HepG2 (cell line): ENCODE results near the gene S100A5. TPM values are rescaled to one million over a fixed set of nuclear protein-coding genes. Genes with fewer than 3 reads are reported as not detected.

Source experiments
- ATAC-seq: fragments of 200-7000 bp; cut with Tn5 transposase; 3 replicates; pipeline ENCODE4 v1.9.1; 2020; ENCODE audit warnings: mild to moderate bottlenecking, moderate library complexity
- BruUV-seq: library from RNA; stranded (reverse); fragments of 400-500 nt; replicated peaks from 2 replicates; lab custom pipeline; 2021; lab: Mats Ljungman, UMichigan
- CTCF ChIA-PET: fragments of 300-600 bp; formaldehyde crosslinking; extraction: SDS; loops from one replicate; lab custom pipeline; 2021; ENCODE audit warnings: low total read pairs, inconsistent platforms, low intra/inter-chr PET ratio; lab: Yijun Ruan, JAX
- POLR2A ChIA-PET: fragments of 350-600 bp; sonication (Branson Sonifier 250); formaldehyde crosslinking; loops from one replicate; lab custom pipeline; 2020; ENCODE audit warnings: antibody characterized with exemption, inconsistent platforms; lab: Yijun Ruan, JAX
- DNase-seq: peaks from one replicate; pipeline ENCODE4 v3.0.0-alpha.2; 2015; ENCODE audit warnings: low spot score
- FAIRE-seq: peaks from 3 replicates; lab custom pipeline; 2011; peaks lifted over from hg19 to GRCh38; lab: Jason Lieb, UNC
- H2AFZ ChIP-seq: one replicate; pipeline ENCODE4 v1.6.1; 2011; ENCODE audit warnings: low read length, inconsistent platforms
- H3K27ac ChIP-seq: fragments of 300-600 bp; 3 replicates; pipeline ENCODE4 v1.8.0; 2011; ENCODE audit warnings: mixed run types, mild to moderate bottlenecking, mixed read lengths, low read length, inconsistent platforms; ENCODE audit not compliant: insufficient read depth; ENCODE audit errors: extremely low read length
- H3K27me3 ChIP-seq, 2 experiments: fragments of 200-600 bp in 1 of 2; 2 replicates in 1 of 2; 3 replicates in 1 of 2; pipeline versions ENCODE4 v1.6.0 to v1.8.0; 2011; ENCODE audit warnings: low read length in 2 of 2, mild to moderate bottlenecking in 2 of 2, moderate library complexity in 2 of 2, inconsistent platforms in 1 of 2; ENCODE audit not compliant: insufficient read depth in 2 of 2, control insufficient read depth in 1 of 2
- H3K36me3 ChIP-seq, 2 experiments: fragments of 200-600 bp in 1 of 2; replicated peaks in 1 of 2; 2 replicates in 1 of 2; 3 replicates in 1 of 2; pipeline versions ENCODE4 v1.5.1 to v1.8.0; 2011; ENCODE audit warnings: low read length in 2 of 2, inconsistent platforms in 1 of 2; ENCODE audit not compliant: insufficient read depth in 2 of 2, control insufficient read depth in 1 of 2
- H3K4me1 ChIP-seq: 2 replicates; pipeline ENCODE4 v1.5.1; 2012; ENCODE audit warnings: low read length, inconsistent platforms; ENCODE audit not compliant: insufficient read depth
- H3K4me2 ChIP-seq: 2 replicates; pipeline ENCODE4 v1.6.0; 2011; ENCODE audit warnings: low read depth, low read length, inconsistent platforms
- H3K4me3 ChIP-seq, 3 experiments: fragments of 200-600 bp in 1 of 3; sonication (generic), shearing (Covaris generic) in 1 of 3; replicated peaks in 1 of 3; 2 replicates each; pipeline ENCODE4 v1.5.1; 2011 to 2016; ENCODE audit warnings: low read length in 3 of 3, inconsistent platforms in 2 of 3, low read depth in 2 of 3, mild to moderate bottlenecking in 2 of 3, control low read depth in 1 of 3, mixed read lengths in 1 of 3; ENCODE audit not compliant: insufficient read depth in 1 of 3
- H3K79me2 ChIP-seq: one replicate; pipeline ENCODE4 v1.6.1; 2011; ENCODE audit warnings: low read length, inconsistent platforms; ENCODE audit not compliant: insufficient read depth
- H3K9ac ChIP-seq: 2 replicates; pipeline ENCODE4 v1.6.0; 2011; ENCODE audit warnings: mild to moderate bottlenecking, low read depth, low read length, inconsistent platforms; ENCODE audit not compliant: insufficient read depth
- H3K9me3 ChIP-seq: 2 replicates; pipeline ENCODE4 v1.5.1; 2012; ENCODE audit warnings: mild to moderate bottlenecking, low read length
- H4K20me1 ChIP-seq: 2 replicates; pipeline ENCODE4 v1.6.0; 2011; ENCODE audit warnings: inconsistent platforms, mild to moderate bottlenecking, low read length, moderate library complexity; ENCODE audit not compliant: insufficient read depth
- AGO1 ChIP-seq: fragments of 200-400 bp; formaldehyde crosslinking; IDR thresholded peaks from 2 replicates; pipeline ENCODE4 v1.6.1; 2017; ENCODE audit warnings: mild to moderate bottlenecking, low read depth, low read length, moderate library complexity; ENCODE audit not compliant: poor library complexity, severe bottlenecking
- AGO2 ChIP-seq: fragments of 200-400 bp; formaldehyde crosslinking; optimal IDR thresholded peaks from 2 replicates; pipeline ENCODE3; 2017; ENCODE audit warnings: mild to moderate bottlenecking, low read depth, low read length, moderate library complexity
- FOSL2 ChIP-seq: sonication (generic); formaldehyde crosslinking; IDR thresholded peaks from 2 replicates; pipeline ENCODE4 v1.4.0; 2020; ENCODE audit warnings: missing genetic modification reagents
- FOXJ3 ChIP-seq: sonication (generic); formaldehyde crosslinking; IDR thresholded peaks from 2 replicates; pipeline ENCODE4 v1.4.0; 2020; ENCODE audit warnings: missing genetic modification reagents, mild to moderate bottlenecking, borderline replicate concordance
- HIVEP1 ChIP-seq: sonication (generic); formaldehyde crosslinking; IDR thresholded peaks from 2 replicates; pipeline ENCODE4 v1.4.0; 2020; ENCODE audit warnings: mild to moderate bottlenecking, missing genetic modification reagents
- HMG20A ChIP-seq: IDR thresholded peaks from 2 replicates; pipeline ENCODE4 v1.6.1; 2016; ENCODE audit warnings: borderline replicate concordance
- REXO4 ChIP-seq: sonication (generic); formaldehyde crosslinking; IDR thresholded peaks from 2 replicates; pipeline ENCODE4 v1.8.0; 2022; ENCODE audit warnings: missing genetic modification reagents, mild to moderate bottlenecking, borderline replicate concordance
- SALL1 ChIP-seq: sonication (generic); formaldehyde crosslinking; IDR thresholded peaks from 2 replicates; pipeline ENCODE4 v1.8.0; 2022; ENCODE audit warnings: mild to moderate bottlenecking, missing genetic modification reagents
- ZBTB20 ChIP-seq: sonication (generic); formaldehyde crosslinking; IDR thresholded peaks from 2 replicates; pipeline ENCODE4 v1.8.1; 2023; ENCODE audit warnings: missing genetic modification reagents, low read depth, mild to moderate bottlenecking, borderline replicate concordance
- ZFX ChIP-seq: sonication (generic); formaldehyde crosslinking; IDR thresholded peaks from 2 replicates; pipeline ENCODE4 v1.4.0; 2020; ENCODE audit warnings: mild to moderate bottlenecking, low read depth, missing genetic modification reagents, moderate library complexity
- ZNF143 ChIP-seq: sonication (generic); formaldehyde crosslinking; IDR thresholded peaks from 2 replicates; pipeline ENCODE4 v1.4.0; 2020; ENCODE audit warnings: missing genetic modification reagents
- ZNF260 ChIP-seq: sonication (generic); formaldehyde crosslinking; IDR thresholded peaks from 2 replicates; pipeline ENCODE4 v1.4.0; 2020; ENCODE audit warnings: missing genetic modification reagents, low read depth, mild to moderate bottlenecking, borderline replicate concordance
- ZNF292 ChIP-seq: sonication (generic); formaldehyde crosslinking; IDR thresholded peaks from 2 replicates; pipeline ENCODE4 v1.8.1; 2022; ENCODE audit warnings: mild to moderate bottlenecking, low read depth, missing genetic modification reagents, borderline replicate concordance
- ZNF550 ChIP-seq: sonication (generic); formaldehyde crosslinking; IDR thresholded peaks from 2 replicates; pipeline ENCODE4 v1.4.0; 2020; ENCODE audit warnings: mild to moderate bottlenecking, missing genetic modification reagents, borderline replicate concordance
- ZNF552 ChIP-seq: sonication (generic); formaldehyde crosslinking; IDR thresholded peaks from 2 replicates; pipeline ENCODE4 v1.9.0; 2022; ENCODE audit warnings: missing genetic modification reagents, mild to moderate bottlenecking, borderline replicate concordance
- ZNF839 ChIP-seq: sonication (generic); formaldehyde crosslinking; IDR thresholded peaks from 2 replicates; pipeline ENCODE4 v1.4.0; 2020; ENCODE audit warnings: missing genetic modification reagents, mild to moderate bottlenecking, borderline replicate concordance
- WGBS: methylation state at CpG from one replicate; pipeline ENCODE4 v1.1.6; 2017; ENCODE audit warnings: low lambda C conversion rate; 5-methylcytosine and 5-hydroxymethylcytosine counted together
- in situ Hi-C: cut with HindIII; loops from 2 replicates; pipeline ENCODE4 v1.10.0; 2017; ENCODE audit warnings: low pct_unique_long_range_greater_than_20kb; ENCODE audit not compliant: extremely low pct_ligation_motif_present
- intact Hi-C: fragments of 100-400 bp; cut with micrococcal nuclease; formaldehyde crosslinking; loops from one replicate; pipeline ENCODE4 v1.10.0; 2022; ENCODE audit not compliant: unreplicated experiment
- polyA plus RNA-seq, 8 experiments: library from polyadenylated mRNA; depleted of rRNA in 3 of 8; stranded (reverse) in 7 of 8; unstranded in 1 of 8; fragments of >200 nt; fragmentation: Illumina TruSeq in 4 of 8; extraction: Trizol in 4 of 8; gene quantifications; 2 replicates each; pipeline versions ENCODE4 v1.2.1 to v1.2.3, GENCODE V29; 2011 to 2016; ENCODE audit warnings: low read depth in 4 of 8, missing spikeins in 1 of 8, mixed read lengths in 1 of 8; ENCODE audit not compliant: insufficient read depth in 1 of 8
- total RNA-seq, 5 experiments: library from RNA; depleted of rRNA; stranded (reverse); fragments of >200 nt; fragmentation: Illumina TruSeq; extraction: Trizol; gene quantifications; 2 replicates each; pipeline ENCODE4 v1.2.3, GENCODE V29; 2016; ENCODE audit warnings: low read depth in 1 of 5
- TF ChIP-seq, protein P1 (sequence below): sonication (generic); formaldehyde crosslinking; IDR thresholded peaks from 2 replicates; pipeline ENCODE4 v1.4.0; 2020; ENCODE audit warnings: missing genetic modification reagents
- TF ChIP-seq, protein P2 (sequence below): sonication (generic); formaldehyde crosslinking; IDR thresholded peaks from 2 replicates; pipeline ENCODE4 v1.5.1; 2020; ENCODE audit warnings: missing genetic modification reagents, mild to moderate bottlenecking, borderline replicate concordance

S100A5 gene
- total and polyA plus RNA-seq, 2 of the 13 experiments (the other 11 are each of a cell fraction or from before 2014, with no cell fraction given) = not detected

DNA sequence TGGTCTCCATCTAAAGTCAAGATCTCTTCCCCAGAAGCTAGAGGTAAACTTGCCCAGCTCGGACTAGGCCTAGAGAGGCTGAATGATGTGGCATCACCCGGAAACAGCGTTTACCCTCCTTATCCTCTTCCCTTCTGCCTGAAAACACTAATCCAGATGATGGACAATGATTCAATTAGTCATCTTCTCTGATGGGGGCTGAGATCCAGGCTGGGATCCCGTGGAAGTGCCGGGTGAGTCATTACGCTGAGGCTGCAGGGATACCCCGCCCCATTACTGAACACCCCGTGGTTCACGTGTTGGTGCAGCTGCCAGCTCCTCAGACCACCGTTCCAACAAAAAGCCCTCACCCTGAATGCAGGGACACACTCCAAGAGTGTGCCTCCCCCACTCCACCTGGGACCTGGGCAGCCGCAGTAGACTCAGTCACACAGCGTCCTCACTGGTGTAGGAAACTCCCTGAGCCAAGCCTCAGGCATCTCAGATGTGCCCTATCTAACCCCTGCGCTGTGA, 7.0 kb downstream of the S100A5 start:
- in situ Hi-C loops = loop anchor here (5.0 kb wide), 1 partner anchor 34 kb away; the partner anchor contains the start of gene S100A2
- H3K4me1 ChIP-seq = peaks cover 66% of the 10 kb centered on the region
- no peaks in the 10 kb centered on the region for H3K79me2 ChIP-seq
- ChIA-PET CTCF (interaction anchor here (1.3 to 2.8 kb wide), 4 partner anchors 23 to 94 kb away, joined by 5 to 42 read pairs (median 6); partner anchors contain the start of gene S100A13), POLR2A (interaction anchor here (1.4 to 6.6 kb wide), 5 partner anchors 10 to 100 kb away, joined by 3 to 49 read pairs (median 16); partner anchors contain the start of genes CHTOP, S100A16 and S100A2)
- DNase-seq = peak; percentile 39
- FAIRE-seq = no peak
- ATAC-seq = peak; percentile 3; the same call in 2 of the 3 replicates
- no peak overlapping the region for H3K27ac ChIP-seq
- BruUV-seq = TSS peak; percentile 33
- intact Hi-C loops = loop anchor here (1.0 kb wide), 1 partner anchor 35 kb away; no protein-coding TSS in a partner anchor
- WGBS = 14% methylated on average over 8 of the region's 13 CpGs
- peak overlapping the region; percentile 28 for H3K9ac ChIP-seq
- H3K4me3 ChIP-seq = peak overlapping the region; percentile 39 to 64 (median 41); a peak in 4 of 6 replicates
- TF ChIP-seq, protein P1, sequence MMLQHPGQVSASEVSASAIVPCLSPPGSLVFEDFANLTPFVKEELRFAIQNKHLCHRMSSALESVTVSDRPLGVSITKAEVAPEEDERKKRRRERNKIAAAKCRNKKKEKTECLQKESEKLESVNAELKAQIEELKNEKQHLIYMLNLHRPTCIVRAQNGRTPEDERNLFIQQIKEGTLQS (CRISPR knock-in tag) = 0 out of 2 replicates have a peak, but pooled peaks have one; percentile 20
- no peak for TF ChIP-seq FOXJ3 (CRISPR knock-in tag)
- peak; percentile 39 for TF ChIP-seq AGO2
- no peak for TF ChIP-seq HIVEP1 (CRISPR knock-in tag)
- TF ChIP-seq ZNF839 = no peak
- TF ChIP-seq AGO1 = peak; percentile 9
- no peak for TF ChIP-seq REXO4 (CRISPR knock-in tag)
- TF ChIP-seq ZNF552 = no peak
- TF ChIP-seq ZNF292 (CRISPR knock-in tag) = no peak
- TF ChIP-seq ZNF550 = no peak
- TF ChIP-seq FOSL2 (CRISPR knock-in tag) = peak; percentile 83
- TF ChIP-seq ZBTB20 = no peak
- no peak for TF ChIP-seq ZNF143 (CRISPR knock-in tag)
- TF ChIP-seq, protein P2, sequence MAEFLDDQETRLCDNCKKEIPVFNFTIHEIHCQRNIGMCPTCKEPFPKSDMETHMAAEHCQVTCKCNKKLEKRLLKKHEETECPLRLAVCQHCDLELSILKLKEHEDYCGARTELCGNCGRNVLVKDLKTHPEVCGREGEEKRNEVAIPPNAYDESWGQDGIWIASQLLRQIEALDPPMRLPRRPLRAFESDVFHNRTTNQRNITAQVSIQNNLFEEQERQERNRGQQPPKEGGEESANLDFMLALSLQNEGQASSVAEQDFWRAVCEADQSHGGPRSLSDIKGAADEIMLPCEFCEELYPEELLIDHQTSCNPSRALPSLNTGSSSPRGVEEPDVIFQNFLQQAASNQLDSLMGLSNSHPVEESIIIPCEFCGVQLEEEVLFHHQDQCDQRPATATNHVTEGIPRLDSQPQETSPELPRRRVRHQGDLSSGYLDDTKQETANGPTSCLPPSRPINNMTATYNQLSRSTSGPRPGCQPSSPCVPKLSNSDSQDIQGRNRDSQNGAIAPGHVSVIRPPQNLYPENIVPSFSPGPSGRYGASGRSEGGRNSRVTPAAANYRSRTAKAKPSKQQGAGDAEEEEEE (CRISPR knock-in tag) = no peak
- no peak for TF ChIP-seq SALL1 (CRISPR knock-in tag)
- 0 out of 2 replicates have a peak, but pooled peaks have one; percentile 6 for TF ChIP-seq HMG20A
- TF ChIP-seq ZFX (CRISPR knock-in tag) = 0 out of 2 replicates have a peak, but pooled peaks have one; percentile 26
- no peak for TF ChIP-seq ZNF260 (CRISPR knock-in tag)
- H3K9me3 ChIP-seq = no peaks in the 10 kb centered on the region
- H3K4me2 ChIP-seq = peak overlapping the region; percentile 83
- H4K20me1 ChIP-seq = no peaks in the 10 kb centered on the region
- H3K27me3 ChIP-seq = no peaks in the 10 kb centered on the region; a peak in 1 of 5 replicates
- no peak overlapping the region for H2AFZ ChIP-seq
- no peaks in the 10 kb centered on the region for H3K36me3 ChIP-seq
